LNCAP (cell line): Measurements from ENCODE around the gene ADCY9.

ENCODE experiments used
- TF ChIP-seq, protein P1 (sequence below): fragments of 450-650 bp; IDR thresholded peaks from 2 replicates; pipeline ENCODE4 v1.5.1; 2017; ENCODE audit warnings: mild to moderate bottlenecking

ADCY9 gene

DNA sequence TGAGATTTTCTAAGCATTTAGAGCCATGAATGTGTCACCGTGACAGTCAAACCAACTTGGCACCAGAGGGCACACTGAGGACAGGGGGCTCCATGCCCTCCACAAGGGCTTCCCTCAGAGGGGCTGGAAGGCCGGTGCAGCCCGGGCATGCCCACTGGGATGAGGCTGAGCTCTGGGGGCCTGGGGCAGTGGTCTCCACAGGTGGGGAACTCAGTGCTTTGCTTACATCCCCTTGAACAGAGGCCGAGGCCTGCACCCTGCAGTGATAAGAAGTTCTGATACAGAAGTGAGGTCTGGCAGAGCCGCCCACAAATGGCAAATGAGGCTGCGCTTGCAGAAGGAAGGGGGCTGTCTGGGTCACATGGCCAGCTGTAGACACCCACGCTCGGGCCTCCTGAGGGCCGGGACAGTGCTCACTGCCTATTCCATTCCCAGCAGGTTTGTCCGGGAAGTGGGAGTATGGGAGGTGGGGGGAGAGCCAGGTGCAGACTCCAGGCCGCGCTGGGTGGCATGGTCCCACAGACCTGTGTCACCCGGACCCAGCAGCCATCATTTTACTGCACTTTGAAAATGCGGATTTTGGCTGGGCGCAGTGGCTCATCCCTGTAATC, 118.9 kb downstream of the ADCY9 start:
- TF ChIP-seq, protein P1, sequence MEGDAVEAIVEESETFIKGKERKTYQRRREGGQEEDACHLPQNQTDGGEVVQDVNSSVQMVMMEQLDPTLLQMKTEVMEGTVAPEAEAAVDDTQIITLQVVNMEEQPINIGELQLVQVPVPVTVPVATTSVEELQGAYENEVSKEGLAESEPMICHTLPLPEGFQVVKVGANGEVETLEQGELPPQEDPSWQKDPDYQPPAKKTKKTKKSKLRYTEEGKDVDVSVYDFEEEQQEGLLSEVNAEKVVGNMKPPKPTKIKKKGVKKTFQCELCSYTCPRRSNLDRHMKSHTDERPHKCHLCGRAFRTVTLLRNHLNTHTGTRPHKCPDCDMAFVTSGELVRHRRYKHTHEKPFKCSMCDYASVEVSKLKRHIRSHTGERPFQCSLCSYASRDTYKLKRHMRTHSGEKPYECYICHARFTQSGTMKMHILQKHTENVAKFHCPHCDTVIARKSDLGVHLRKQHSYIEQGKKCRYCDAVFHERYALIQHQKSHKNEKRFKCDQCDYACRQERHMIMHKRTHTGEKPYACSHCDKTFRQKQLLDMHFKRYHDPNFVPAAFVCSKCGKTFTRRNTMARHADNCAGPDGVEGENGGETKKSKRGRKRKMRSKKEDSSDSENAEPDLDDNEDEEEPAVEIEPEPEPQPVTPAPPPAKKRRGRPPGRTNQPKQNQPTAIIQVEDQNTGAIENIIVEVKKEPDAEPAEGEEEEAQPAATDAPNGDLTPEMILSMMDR, result no peak

DNA sequence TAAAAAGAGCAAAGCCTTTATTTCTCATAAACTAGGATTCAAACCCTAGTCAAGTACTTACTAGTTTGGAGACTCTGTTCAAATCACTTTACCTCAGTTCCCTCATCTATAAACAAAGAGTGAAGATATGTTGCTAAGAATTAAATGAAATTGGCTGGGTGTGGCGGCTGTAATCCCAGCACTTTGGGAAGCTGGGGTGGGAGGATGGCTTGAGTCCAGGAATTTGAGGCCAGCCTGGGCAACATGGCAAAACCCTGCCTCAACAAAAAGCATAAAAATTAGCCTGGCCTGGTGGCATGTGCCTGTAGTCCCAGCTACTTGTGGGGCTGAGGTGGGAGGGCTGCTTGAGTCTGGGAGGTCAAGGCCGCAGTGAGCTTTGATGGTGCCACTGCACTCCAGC, 121.2 kb downstream of the ADCY9 start:
- TF ChIP-seq, protein P1, result no peak

DNA sequence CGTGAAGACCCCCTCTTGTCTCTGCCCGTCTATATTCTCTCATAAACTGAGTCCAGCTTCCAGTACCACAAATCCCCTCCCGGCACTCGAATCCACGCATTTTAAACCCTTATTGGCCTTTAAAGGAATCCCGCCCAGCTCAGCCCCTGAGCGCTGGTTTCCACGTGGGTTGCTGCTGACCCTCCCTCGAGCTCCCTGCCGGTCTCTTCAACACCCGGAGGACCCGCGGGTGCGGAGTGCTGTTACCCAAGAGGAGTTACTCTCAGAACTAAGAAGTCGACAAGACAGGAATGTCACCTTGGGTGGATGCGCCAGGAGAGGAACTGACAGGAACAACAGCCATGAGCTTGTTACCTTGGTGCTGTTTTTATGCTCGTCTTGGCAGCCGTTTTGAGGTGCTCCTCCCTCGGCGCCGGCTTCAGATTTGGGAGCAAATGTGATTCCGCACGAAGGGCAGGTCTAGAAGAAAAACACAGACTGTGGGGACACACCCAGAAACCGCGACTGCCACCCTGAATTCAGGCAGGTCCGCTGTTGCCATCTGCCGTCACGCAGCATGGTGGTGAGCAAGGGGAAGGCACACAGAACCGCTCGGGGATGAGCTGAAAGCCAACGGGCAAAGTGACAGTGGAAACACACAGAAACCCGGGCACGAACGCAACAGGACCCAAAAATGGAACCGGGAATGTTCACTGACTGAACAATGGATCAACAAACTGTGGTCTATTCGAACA, 123.0 kb downstream of the ADCY9 start:
- TF ChIP-seq, protein P1, result no peak

DNA sequence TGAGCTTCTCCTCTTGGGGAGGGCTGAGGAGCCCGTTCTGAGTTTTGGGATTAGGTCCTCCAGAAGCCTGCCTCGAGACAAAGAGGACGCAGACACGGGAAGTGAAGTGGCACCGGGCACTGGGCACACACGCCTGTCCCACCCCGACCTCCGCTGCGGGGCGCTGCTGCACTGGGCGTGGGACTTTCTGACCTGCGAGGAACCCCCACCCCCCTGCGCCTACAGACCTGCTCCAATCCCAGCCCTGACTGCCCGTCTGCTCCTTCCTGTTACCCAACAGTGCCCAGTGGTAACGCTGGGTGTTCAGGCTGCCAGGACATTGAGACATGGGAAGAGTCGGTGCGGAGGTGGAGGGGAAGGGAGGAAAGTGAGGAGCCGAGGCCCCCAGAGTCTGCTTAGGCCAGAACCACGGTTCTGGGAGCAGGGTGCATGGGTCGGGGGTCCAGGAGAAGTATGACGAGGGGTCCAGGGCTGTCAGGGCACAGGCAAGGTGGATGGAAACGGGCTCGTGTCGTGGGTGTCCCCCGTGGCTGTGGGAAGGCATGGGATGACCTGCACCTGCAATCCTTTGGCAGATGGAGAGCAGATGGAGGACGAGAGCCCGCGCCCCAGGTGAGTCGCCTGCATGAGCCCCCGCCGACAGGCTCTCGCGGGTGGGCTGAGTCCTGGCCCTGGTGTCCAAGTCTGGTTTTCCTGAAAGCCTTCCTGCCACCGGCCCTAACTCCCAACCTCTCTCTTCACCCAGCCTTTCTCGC, 123.8 kb downstream of the ADCY9 start:
- TF ChIP-seq, protein P1, result no peak

DNA sequence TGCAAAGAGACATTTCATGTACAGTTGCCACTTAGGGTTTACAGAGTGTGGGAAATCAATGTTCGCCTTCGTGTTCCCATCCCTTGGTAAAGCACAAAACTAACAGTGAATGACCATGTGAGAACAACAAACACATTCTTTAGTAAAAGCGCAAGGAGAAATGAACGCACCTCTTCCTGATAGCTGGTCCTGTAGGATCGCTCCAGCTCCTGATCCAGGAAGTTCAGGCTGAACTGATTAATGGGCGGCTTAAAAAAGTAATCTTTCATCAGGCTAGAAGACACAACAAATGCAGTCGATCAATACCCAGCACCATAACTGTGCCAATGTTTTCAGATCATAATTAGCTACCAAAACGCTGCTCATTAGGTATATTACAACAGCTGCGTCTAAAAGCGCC, 127.4 kb downstream of the ADCY9 start:
- TF ChIP-seq, protein P1, result no peak

DNA sequence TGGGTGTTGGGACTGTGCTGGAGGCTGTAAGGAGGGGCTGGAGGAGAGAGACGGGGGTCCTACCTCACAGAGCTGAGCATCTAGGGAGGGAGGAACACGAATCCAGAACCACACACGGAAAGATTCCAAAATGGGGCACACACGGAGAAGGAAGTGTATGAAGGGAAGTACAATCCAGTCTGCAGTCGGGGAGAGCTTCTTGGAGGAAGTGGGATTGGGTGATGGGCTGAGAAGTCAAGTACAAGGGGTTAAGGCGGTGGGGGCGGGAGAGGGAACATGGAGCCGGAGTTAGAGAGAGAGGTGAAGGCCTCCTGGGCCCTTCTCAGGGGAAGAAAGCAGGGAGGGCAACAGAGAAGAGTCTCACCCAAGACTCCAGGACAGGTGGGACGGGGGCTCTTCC, 128.2 kb downstream of the ADCY9 start:
- TF ChIP-seq, protein P1, result no peak

DNA sequence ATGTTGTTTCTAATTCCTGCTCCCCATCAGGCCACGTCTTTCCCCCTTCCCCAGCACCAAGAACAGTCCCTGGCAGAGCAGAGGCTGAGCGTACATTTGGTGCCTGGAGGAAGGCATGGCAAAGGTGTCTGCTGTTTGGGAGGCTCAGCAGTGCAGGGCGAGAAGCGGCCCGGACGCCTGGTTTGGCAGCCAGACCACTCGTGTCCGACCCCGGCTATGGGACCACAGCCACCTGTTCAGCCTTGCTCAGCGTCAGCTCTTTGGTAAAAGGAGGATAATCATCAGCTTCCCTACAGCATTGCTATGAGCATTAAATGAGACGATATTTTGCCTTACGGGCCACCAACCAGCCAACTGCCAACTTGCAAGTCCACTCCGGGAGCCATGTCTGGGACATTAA, 129.0 kb downstream of the ADCY9 start:
- TF ChIP-seq, protein P1, result no peak
